Nephron (organoid): ENCODE measurements around the gene TMEM141.
"Not testable (repeated sequence)": the region's sequence is repeated elsewhere in the genome, so short reads cannot be mapped to it uniquely, and the experiment has no call there.

Experiments used
- H3K27ac Mint-ChIP-seq, 3 experiments: 2 replicates each; pipeline ENCODE4 v1.8.0; 2020; ENCODE audit warnings: mixed read lengths in 3 of 3, mild to moderate bottlenecking in 2 of 3, moderate library complexity in 1 of 3
- H3K27me3 Mint-ChIP-seq: 2 replicates; pipeline ENCODE4 v1.8.0; 2021; ENCODE audit warnings: low read depth, mild to moderate bottlenecking, moderate library complexity, mixed read lengths
- H3K36me3 Mint-ChIP-seq: 2 replicates; pipeline ENCODE4 v1.8.0; 2020; ENCODE audit warnings: low read depth, mixed read lengths
- H3K4me1 Mint-ChIP-seq: 2 replicates; pipeline ENCODE4 v1.8.0; 2020; ENCODE audit warnings: mixed read lengths
- H3K4me3 Mint-ChIP-seq, 3 experiments: 2 replicates each; pipeline ENCODE4 v1.8.0; 2020; ENCODE audit warnings: mild to moderate bottlenecking in 3 of 3, mixed read lengths in 3 of 3, moderate library complexity in 2 of 3
- H3K9me3 Mint-ChIP-seq: 2 replicates; pipeline ENCODE4 v1.8.0; 2020; ENCODE audit warnings: mixed read lengths
- CTCF ChIP-seq, 3 experiments: fragments of 200-600 bp; sonication (generic); IDR thresholded peaks; one replicate each; pipeline ENCODE4 v1.5.0; 2021; ENCODE audit warnings: antibody characterized with exemption in 3 of 3; ENCODE audit not compliant: unreplicated experiment in 3 of 3

Gene TMEM141

GRCh38 chr9:136835162-136835931 is 44.2 kb downstream of the TMEM141 start:
- Mint-ChIP-seq H3K4me3 (no peak overlapping the region), H3K27me3 (no peaks in the 10 kb centered on the region), H3K36me3 (peaks cover 13% of the 10 kb centered on the region), H3K4me1 (peaks cover 11% of the 10 kb centered on the region), H3K27ac (no peak overlapping the region), H3K9me3 (no peaks in the 10 kb centered on the region)
- TF ChIP-seq CTCF (IDR thresholded peaks at IDR 0.05; ENCODE audit: unreplicated experiment in 3 of 3): no peak

GRCh38 chr9:136835932-136836904 is 45.1 kb downstream of the TMEM141 start:
- Mint-ChIP-seq H3K9me3 (no peaks in the 10 kb centered on the region), H3K36me3 (peaks cover 13% of the 10 kb centered on the region), H3K4me3 (no peak overlapping the region), H3K27me3 (no peaks in the 10 kb centered on the region), H3K4me1 (peaks cover 19% of the 10 kb centered on the region), H3K27ac (no peak overlapping the region)
- no peak for TF ChIP-seq CTCF (IDR thresholded peaks at IDR 0.05; ENCODE audit: unreplicated experiment in 3 of 3)

GRCh38 chr9:136837146-136837855 is 46.2 kb downstream of the TMEM141 start:
- Mint-ChIP-seq H3K4me3 (no peak overlapping the region), H3K36me3 (peaks cover 9% of the 10 kb centered on the region), H3K27me3 (no peaks in the 10 kb centered on the region), H3K4me1 (peaks cover 28% of the 10 kb centered on the region), H3K9me3 (no peaks in the 10 kb centered on the region), H3K27ac (no peak overlapping the region)
- no peak for TF ChIP-seq CTCF (IDR thresholded peaks at IDR 0.05; ENCODE audit: unreplicated experiment in 3 of 3)

GRCh38 chr9:136837856-136838277 is 46.7 kb downstream of the TMEM141 start:
- H3K4me3 Mint-ChIP-seq, H3K9me3 Mint-ChIP-seq, H3K36me3 Mint-ChIP-seq, H3K27ac Mint-ChIP-seq, H3K27me3 Mint-ChIP-seq: not testable (repeated sequence)
- H3K4me1 Mint-ChIP-seq: peaks cover 29% of the 10 kb centered on the region

- Mint-ChIP-seq H3K9me3 (no peaks in the 10 kb centered on the region), H3K4me1 (peaks cover 29% of the 10 kb centered on the region), H3K4me3 (no peak overlapping the region), H3K27ac (no peak overlapping the region), H3K27me3 (no peaks in the 10 kb centered on the region), H3K36me3 (peaks cover 6% of the 10 kb centered on the region)
- no peak for TF ChIP-seq CTCF (IDR thresholded peaks at IDR 0.05; ENCODE audit: unreplicated experiment in 3 of 3)
Observed at GRCh38 chr9:136838314-136839228, 47.4 kb downstream of the TMEM141 start.
